Measurements from ENCODE around the gene ATAD2B.

The ATAD2B gene

GRCh38 chr2:23836505-23836904 is 90.4 kb downstream of the ATAD2B start:
- DNase-seq, result no peak

GRCh38 chr2:23835988-23836387 is 90.9 kb downstream of the ATAD2B start:
- DNase-seq, result no peak

- DNase-seq, result no peak
Measured at GRCh38 chr2:23835423-23835822, 91.5 kb downstream of the ATAD2B start.

- DNase-seq, result no peak
Measured at GRCh38 chr2:23828986-23829385, 97.9 kb downstream of the ATAD2B start.

- no peak for DNase-seq
Measured at GRCh38 chr2:23828256-23828980, 98.5 kb downstream of the ATAD2B start.

GRCh38 chr2:23827287-23827686 is 99.6 kb downstream of the ATAD2B start:
- DNase-seq, result no peak

GRCh38 chr2:23826771-23827170 is 100.2 kb downstream of the ATAD2B start:
- no peak for DNase-seq

- no peak for DNase-seq
Measured at GRCh38 chr2:23826040-23826439, 100.9 kb downstream of the ATAD2B start.

GRCh38 chr2:23824777-23825212 is 102.1 kb downstream of the ATAD2B start:
- peak; percentile 56 for DNase-seq

- DNase-seq, result no peak
Measured at GRCh38 chr2:23823863-23824262, 103.1 kb downstream of the ATAD2B start.

- no peak for DNase-seq
Measured at GRCh38 chr2:23814963-23815362, 112.0 kb downstream of the ATAD2B start.

- DNase-seq, result peak; percentile 10
Measured at GRCh38 chr2:23813438-23813837, 113.5 kb downstream of the ATAD2B start.

GRCh38 chr2:23809150-23809549 is 117.8 kb downstream of the ATAD2B start:
- no peak for DNase-seq

GRCh38 chr2:23806665-23807249 is 120.2 kb downstream of the ATAD2B start:
- DNase-seq, result no peak

- DNase-seq, result no peak
Measured at GRCh38 chr2:23806201-23806600, 120.7 kb downstream of the ATAD2B start.

GRCh38 chr2:23803965-23804542 is 122.9 kb downstream of the ATAD2B start:
- peak; percentile 10 for DNase-seq

GRCh38 chr2:23803264-23803964 is 123.5 kb downstream of the ATAD2B start:
- DNase-seq, result no peak

- DNase-seq, result no peak
Measured at GRCh38 chr2:23801396-23801795, 125.5 kb downstream of the ATAD2B start.

- no peak for DNase-seq
Measured at GRCh38 chr2:23794234-23794633, 132.7 kb downstream of the ATAD2B start.

- DNase-seq, result no peak
Measured at GRCh38 chr2:23793476-23793875, 133.4 kb downstream of the ATAD2B start.

- DNase-seq, result no peak
Measured at GRCh38 chr2:23791030-23791429, 135.9 kb downstream of the ATAD2B start.

GRCh38 chr2:23789012-23789411 is 137.9 kb downstream of the ATAD2B start:
- peak; percentile 45 for DNase-seq

- DNase-seq, result no peak
Measured at GRCh38 chr2:23788100-23788499, 138.8 kb downstream of the ATAD2B start.

GRCh38 chr2:23784971-23785370 is 142.0 kb downstream of the ATAD2B start:
- DNase-seq, result no peak

Data from DMS53 (cell line).